Measurements from ENCODE around the gene LDAF1. TPM values are rescaled to one million over a fixed set of nuclear protein-coding genes. Genes with fewer than 3 reads are reported as not detected.
"Not testable (repeated sequence)": the region's sequence is repeated elsewhere in the genome, so short reads cannot be mapped to it uniquely, and the experiment has no call there.

LDAF1 gene
- total and polyA plus RNA-seq, 2 donors (not counting 1 experiment from before 2014, with no cell fraction given) = 11.3 to 21.1 TPM

GRCh38 chr16:21167929-21168602 lies 9.6 kb downstream of the LDAF1 start:
- 100% methylated on average over 7 of the region's 12 CpGs for WGBS (ENCODE audit: insufficient coverage)
- no peaks in the 10 kb centered on the region for H3K79me2 ChIP-seq (ENCODE audit: control insufficient read depth, insufficient read depth, low read length)
- H3K4me1 ChIP-seq (ENCODE audit: control insufficient read depth in 2 of 2, insufficient read depth in 2 of 2, low read length in 2 of 2) = no peaks in the 10 kb centered on the region
- Mint-ChIP-seq H3K4me1 (no peaks in the 10 kb centered on the region), H3K9me3 (ENCODE audit: insufficient read depth) (no peaks in the 10 kb centered on the region), H3K27me3 (no peaks in the 10 kb centered on the region), H3K4me3 (no peak overlapping the region), H3K27ac (no peak overlapping the region)
- H2AFZ ChIP-seq (ENCODE audit: insufficient read depth, low read depth, low read length, poor library complexity, severe bottlenecking) = no peak overlapping the region
- DNase-seq = no peak
- H3K9ac ChIP-seq (ENCODE audit: low read length) = no peak overlapping the region
- H4K20me1 ChIP-seq (ENCODE audit: control insufficient read depth, insufficient read depth, low read length, poor library complexity, severe bottlenecking) = no peaks in the 10 kb centered on the region
- no peaks in the 10 kb centered on the region for H3K27me3 ChIP-seq (replicated peaks in 1 of 4; ENCODE audit: control extremely low read depth in 1 of 4, control insufficient read depth in 3 of 4, insufficient read depth in 4 of 4, low read length in 3 of 4)
- H3K4me3 ChIP-seq (ENCODE audit: control extremely low read depth in 1 of 5, extremely low read depth in 1 of 5, insufficient read depth in 1 of 5, low read depth in 2 of 5, low read length in 4 of 5) = no peak overlapping the region
- intact Hi-C loops (cut with micrococcal nuclease) = no loop called here
- peaks cover 1 to 30% of the 10 kb centered on the region in 2 experiments for H3K36me3 ChIP-seq (replicated peaks in 1 of 2; ENCODE audit: control extremely low read depth in 1 of 2, control insufficient read depth in 1 of 2, extremely low read depth in 1 of 2, insufficient read depth in 2 of 2, low read length in 1 of 2)
- ChIA-PET CTCF (interaction anchor here (1.9 kb wide), 1 partner anchor 9 kb away, joined by 10 read pairs; the partner anchor contains the start of gene LDAF1), POLR2A (no interaction called here)
- H3K4me2 ChIP-seq (replicated peaks; ENCODE audit: low read depth, low read length, poor library complexity, severe bottlenecking) = no peak overlapping the region
- no peak for TF ChIP-seq EZH2 (IDR thresholded peaks at IDR 0.05; ENCODE audit: borderline replicate concordance, insufficient read depth, low read depth, low read length, poor library complexity, severe bottlenecking)
- TF ChIP-seq CTCF (IDR thresholded peaks at IDR 0.05) = no peak
- no peak overlapping the region for H3K27ac ChIP-seq (ENCODE audit: low read length in 2 of 2)
- no peak for ATAC-seq (ENCODE audit: low read depth)
- H3K9me3 ChIP-seq (ENCODE audit: control extremely low read depth in 1 of 3, control insufficient read depth in 2 of 3, insufficient read depth in 1 of 3, low read length in 2 of 3) = no peaks in the 10 kb centered on the region

- no peaks in the 10 kb centered on the region for H3K4me1 ChIP-seq (ENCODE audit: control insufficient read depth in 2 of 2, insufficient read depth in 2 of 2, low read length in 2 of 2)
- H2AFZ ChIP-seq (ENCODE audit: insufficient read depth, low read depth, low read length, poor library complexity, severe bottlenecking) = no peak overlapping the region
- no peak overlapping the region for H3K9ac ChIP-seq (ENCODE audit: low read length)
- CTCF ChIA-PET = interaction anchor here (0.7 kb wide), 1 partner anchor 29 kb away, joined by 3 read pairs; no protein-coding TSS in a partner anchor
- H3K79me2 ChIP-seq (ENCODE audit: control insufficient read depth, insufficient read depth, low read length) = no peaks in the 10 kb centered on the region
- Mint-ChIP-seq H3K4me1 (no peaks in the 10 kb centered on the region), H3K27me3 (no peaks in the 10 kb centered on the region), H3K27ac (no peak overlapping the region), H3K4me3 (no peak overlapping the region), H3K9me3 (ENCODE audit: insufficient read depth) (no peaks in the 10 kb centered on the region)
- intact Hi-C loops (cut with micrococcal nuclease) = no loop called here
- ATAC-seq (ENCODE audit: low read depth) = no peak
- no peak overlapping the region for H3K4me2 ChIP-seq (replicated peaks; ENCODE audit: low read depth, low read length, poor library complexity, severe bottlenecking)
- no peak overlapping the region for H3K27ac ChIP-seq (ENCODE audit: low read length in 2 of 2)
- H3K9me3 ChIP-seq (ENCODE audit: control extremely low read depth in 1 of 3, control insufficient read depth in 2 of 3, insufficient read depth in 1 of 3, low read length in 2 of 3) = no peaks in the 10 kb centered on the region
- no peaks in the 10 kb centered on the region for H4K20me1 ChIP-seq (ENCODE audit: control insufficient read depth, insufficient read depth, low read length, poor library complexity, severe bottlenecking)
- H3K27me3 ChIP-seq (replicated peaks in 1 of 4; ENCODE audit: control extremely low read depth in 1 of 4, control insufficient read depth in 3 of 4, insufficient read depth in 4 of 4, low read length in 3 of 4) = no peaks in the 10 kb centered on the region
- TF ChIP-seq EZH2 (IDR thresholded peaks at IDR 0.05; ENCODE audit: borderline replicate concordance, insufficient read depth, low read depth, low read length, poor library complexity, severe bottlenecking) (no peak), CTCF (IDR thresholded peaks at IDR 0.05) (no peak)
- POLR2A ChIA-PET = no interaction called here
- H3K4me3 ChIP-seq (ENCODE audit: control extremely low read depth in 1 of 5, extremely low read depth in 1 of 5, insufficient read depth in 1 of 5, low read depth in 2 of 5, low read length in 4 of 5) = no peak overlapping the region
- DNase-seq = no peak
- 100% methylated on average over 2 of the region's 5 CpGs for WGBS (ENCODE audit: insufficient coverage)
- H3K36me3 ChIP-seq (replicated peaks in 1 of 2; ENCODE audit: control extremely low read depth in 1 of 2, control insufficient read depth in 1 of 2, extremely low read depth in 1 of 2, insufficient read depth in 2 of 2, low read length in 1 of 2) = peaks cover 1 to 37% of the 10 kb centered on the region in 2 experiments
Observed at GRCh38 chr16:21169249-21169981, 10.9 kb downstream of the LDAF1 start.

- H2AFZ ChIP-seq (ENCODE audit: insufficient read depth, low read depth, low read length, poor library complexity, severe bottlenecking); H4K20me1 ChIP-seq (ENCODE audit: control insufficient read depth, insufficient read depth, low read length, poor library complexity, severe bottlenecking); H3K4me1 ChIP-seq (ENCODE audit: control insufficient read depth in 2 of 2, insufficient read depth in 2 of 2, low read length in 2 of 2); CTCF ChIA-PET; H3K4me3 Mint-ChIP-seq; H3K9me3 Mint-ChIP-seq (ENCODE audit: insufficient read depth); H3K4me3 ChIP-seq (ENCODE audit: control extremely low read depth in 1 of 5, extremely low read depth in 1 of 5, insufficient read depth in 1 of 5, low read depth in 2 of 5, low read length in 4 of 5); H3K4me1 Mint-ChIP-seq; ATAC-seq (ENCODE audit: low read depth); H3K27me3 ChIP-seq (replicated peaks in 1 of 4; ENCODE audit: control extremely low read depth in 1 of 4, control insufficient read depth in 3 of 4, insufficient read depth in 4 of 4, low read length in 3 of 4); intact Hi-C loops (cut with micrococcal nuclease); H3K27ac ChIP-seq (ENCODE audit: low read length in 2 of 2); H3K27ac Mint-ChIP-seq; H3K9me3 ChIP-seq (ENCODE audit: control extremely low read depth in 1 of 3, control insufficient read depth in 2 of 3, insufficient read depth in 1 of 3, low read length in 2 of 3); H3K79me2 ChIP-seq (ENCODE audit: control insufficient read depth, insufficient read depth, low read length); H3K27me3 Mint-ChIP-seq; POLR2A ChIA-PET; DNase-seq; H3K9ac ChIP-seq (ENCODE audit: low read length); H3K4me2 ChIP-seq (replicated peaks; ENCODE audit: low read depth, low read length, poor library complexity, severe bottlenecking): not testable (repeated sequence)
- H3K36me3 ChIP-seq (replicated peaks in 1 of 2; ENCODE audit: control extremely low read depth in 1 of 2, control insufficient read depth in 1 of 2, extremely low read depth in 1 of 2, insufficient read depth in 2 of 2, low read length in 1 of 2) = peaks cover 1 to 39% of the 10 kb centered on the region in 2 experiments
- 93% methylated on average over 8 of the region's 8 CpGs for WGBS (ENCODE audit: insufficient coverage)
Observed at GRCh38 chr16:21170116-21170515, 11.6 kb downstream of the LDAF1 start.
